Memory B cell (primary cell): ENCODE measurements around the gene DNASE2B.
"Not testable (repeated sequence)": the region's sequence is repeated elsewhere in the genome, so short reads cannot be mapped to it uniquely, and the experiment has no call there.

ENCODE experiments used
- ATAC-seq: fragments of 150-1000 bp; cut with Tn5 transposase; 2 replicates; pipeline ENCODE4 v1.10.0; 2021; ENCODE audit warnings: low read depth, mild to moderate bottlenecking, moderate library complexity
- DNase-seq, 2 donors: peaks; one replicate each; pipeline ENCODE4 v3.0.0; 2022; ENCODE audit warnings: low spot score in 2 of 2
- H3K27ac Mint-ChIP-seq: one replicate; pipeline ENCODE4 v1.8.0; 2022; ENCODE audit warnings: mild to moderate bottlenecking, moderate library complexity, mixed read lengths
- H3K27me3 Mint-ChIP-seq: one replicate; pipeline ENCODE4 v1.8.0; 2022; ENCODE audit warnings: mixed read lengths
- H3K36me3 Mint-ChIP-seq: one replicate; pipeline ENCODE4 v1.8.0; 2022; ENCODE audit warnings: mild to moderate bottlenecking, mixed read lengths
- H3K4me1 Mint-ChIP-seq: one replicate; pipeline ENCODE4 v1.8.0; 2022; ENCODE audit warnings: mixed read lengths
- H3K4me3 Mint-ChIP-seq: one replicate; pipeline ENCODE4 v1.8.0; 2022; ENCODE audit warnings: mild to moderate bottlenecking, moderate library complexity, mixed read lengths
- H3K9me3 Mint-ChIP-seq: one replicate; pipeline ENCODE4 v1.8.0; 2022; ENCODE audit warnings: mixed read lengths

Gene DNASE2B

GRCh38 chr1:84434801-84435549, 36.7 kb downstream of the DNASE2B start:
- no peaks in the 10 kb centered on the region for H3K9me3 Mint-ChIP-seq
- no peak overlapping the region for H3K27ac Mint-ChIP-seq
- no peak for DNase-seq
- H3K36me3 Mint-ChIP-seq: no peaks in the 10 kb centered on the region
- H3K4me1 Mint-ChIP-seq: peaks cover 4% of the 10 kb centered on the region
- H3K27me3 Mint-ChIP-seq: no peaks in the 10 kb centered on the region
- ATAC-seq: peak; percentile 28
- H3K4me3 Mint-ChIP-seq: no peak overlapping the region

- no peak overlapping the region for H3K4me3 Mint-ChIP-seq
- ATAC-seq: peak; percentile 68
- H3K27me3 Mint-ChIP-seq: no peaks in the 10 kb centered on the region
- H3K27ac Mint-ChIP-seq: no peak overlapping the region
- H3K9me3 Mint-ChIP-seq: no peaks in the 10 kb centered on the region
- no peaks in the 10 kb centered on the region for H3K36me3 Mint-ChIP-seq
- H3K4me1 Mint-ChIP-seq: peaks cover 4% of the 10 kb centered on the region
- peak in 1 of 2 donors; percentile 32 for DNase-seq
Measured at GRCh38 chr1:84436876-84437655, 38.8 kb downstream of the DNASE2B start.

GRCh38 chr1:84442256-84442655, 44.0 kb downstream of the DNASE2B start:
- DNase-seq: peak in 1 of 2 donors; percentile 36
- H3K36me3 Mint-ChIP-seq: peaks cover 3% of the 10 kb centered on the region
- H3K27me3 Mint-ChIP-seq: peaks cover 2% of the 10 kb centered on the region
- H3K4me3 Mint-ChIP-seq: no peak overlapping the region
- H3K27ac Mint-ChIP-seq: no peak overlapping the region
- peaks cover 5% of the 10 kb centered on the region for H3K4me1 Mint-ChIP-seq
- H3K9me3 Mint-ChIP-seq: peaks cover 6% of the 10 kb centered on the region
- ATAC-seq: peak; percentile 86

DNA sequence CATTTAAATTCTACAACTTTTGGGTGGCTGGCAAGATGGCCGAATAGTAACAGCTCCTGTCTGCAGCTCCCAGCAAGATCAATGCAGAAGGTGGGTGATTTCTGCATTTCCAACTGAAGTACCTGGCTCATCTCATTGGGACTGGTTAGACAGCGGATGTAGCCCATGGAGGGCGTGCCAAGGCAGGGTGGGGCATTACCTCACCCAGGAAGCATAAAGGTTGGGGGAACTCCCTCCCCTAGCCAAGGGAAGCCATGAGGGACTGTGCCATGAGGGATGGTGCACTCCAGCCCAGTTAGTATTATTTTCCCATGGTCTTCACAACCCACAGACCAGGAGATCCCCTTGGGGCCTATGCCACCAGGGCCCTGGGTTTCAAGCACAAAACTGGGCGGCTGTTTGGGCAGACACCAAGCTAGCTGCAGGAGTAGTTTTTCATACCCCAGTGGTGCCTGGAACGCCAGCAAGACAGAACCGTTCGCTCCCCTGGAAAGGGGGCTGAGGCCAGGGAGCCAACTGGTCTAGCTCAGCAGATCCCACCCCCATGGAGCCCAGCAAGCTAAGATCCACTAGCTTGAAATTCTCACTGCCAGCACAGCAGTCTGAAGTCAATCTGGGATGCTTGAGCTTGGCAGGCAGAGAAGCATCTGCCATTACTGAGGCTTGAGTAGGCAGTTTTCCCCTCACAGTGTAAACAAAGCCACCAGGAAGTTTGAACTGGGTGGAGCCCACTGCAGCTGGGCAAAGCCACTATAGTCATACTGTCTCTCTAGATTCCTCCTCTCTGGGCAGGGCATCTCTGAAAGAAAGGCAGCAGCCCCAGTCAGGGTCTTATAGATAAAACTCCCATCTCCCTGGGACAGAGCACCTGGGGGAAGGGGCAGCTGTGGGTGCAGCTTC, 44.7 kb downstream of the DNASE2B start:
- not testable (repeated sequence) for H3K36me3 Mint-ChIP-seq, H3K4me3 Mint-ChIP-seq, H3K9me3 Mint-ChIP-seq, DNase-seq, H3K27me3 Mint-ChIP-seq, H3K27ac Mint-ChIP-seq, H3K4me1 Mint-ChIP-seq
- peak; percentile 41 for ATAC-seq

GRCh38 chr1:84448704-84449103, 50.4 kb downstream of the DNASE2B start:
- not testable (repeated sequence) for H3K4me1 Mint-ChIP-seq, H3K9me3 Mint-ChIP-seq, DNase-seq, ATAC-seq, H3K27me3 Mint-ChIP-seq, H3K36me3 Mint-ChIP-seq, H3K4me3 Mint-ChIP-seq, H3K27ac Mint-ChIP-seq

DNA sequence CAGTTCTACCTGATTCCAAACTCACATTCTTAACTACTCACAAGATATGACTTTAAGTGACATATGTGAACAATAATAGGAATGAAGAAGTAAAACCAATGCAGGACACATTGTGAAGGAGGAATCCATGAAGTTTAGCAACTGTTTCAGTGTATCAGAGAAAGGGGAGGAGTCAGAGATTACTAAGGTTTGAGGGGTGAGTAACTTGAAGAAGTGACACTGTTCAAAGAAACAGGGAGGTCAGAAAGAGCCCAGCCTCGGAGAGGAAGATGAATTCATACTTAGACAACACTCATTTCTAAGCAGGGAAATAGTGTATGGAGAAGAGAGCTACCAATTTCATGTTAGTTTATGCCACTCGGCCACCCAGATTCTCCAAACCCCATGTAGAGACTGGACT, 52.6 kb downstream of the DNASE2B start:
- ATAC-seq (no peak), DNase-seq (no peak)
- Mint-ChIP-seq H3K27me3 (peaks cover 8% of the 10 kb centered on the region), H3K4me3 (no peak overlapping the region), H3K36me3 (peaks cover 2% of the 10 kb centered on the region), H3K4me1 (no peaks in the 10 kb centered on the region), H3K9me3 (peaks cover 2% of the 10 kb centered on the region), H3K27ac (no peak overlapping the region)

- Mint-ChIP-seq H3K9me3 (no peaks in the 10 kb centered on the region), H3K36me3 (no peaks in the 10 kb centered on the region), H3K4me3 (no peak overlapping the region), H3K4me1 (no peaks in the 10 kb centered on the region), H3K27me3 (peaks cover 8% of the 10 kb centered on the region), H3K27ac (no peak overlapping the region)
- no peak for ATAC-seq
- no peak for DNase-seq
Measured at GRCh38 chr1:84452436-84452835, 54.2 kb downstream of the DNASE2B start.

DNA sequence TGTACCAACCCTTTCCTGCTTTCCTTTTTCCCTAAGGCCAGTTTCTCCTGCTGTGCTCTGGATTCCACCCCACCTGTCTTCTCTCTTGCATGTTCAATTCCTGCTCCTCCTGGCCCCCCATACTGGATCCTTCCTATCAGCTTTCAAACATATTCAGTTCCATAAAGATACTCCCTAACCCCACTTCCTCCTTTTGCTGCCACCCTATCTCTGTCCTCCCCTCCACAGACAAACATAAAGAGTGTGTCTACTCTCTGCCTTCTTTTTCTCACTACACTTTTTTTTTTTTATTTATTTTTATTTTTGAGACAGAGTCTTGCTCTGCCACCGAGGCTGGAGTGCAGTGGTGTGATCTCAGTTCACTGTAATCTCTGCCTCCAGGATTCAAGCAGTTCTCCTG, 63.8 kb downstream of the DNASE2B start:
- Mint-ChIP-seq H3K27ac (no peak overlapping the region), H3K36me3 (peaks cover 3% of the 10 kb centered on the region), H3K4me1 (no peaks in the 10 kb centered on the region), H3K9me3 (peaks cover 1% of the 10 kb centered on the region), H3K4me3 (no peak overlapping the region), H3K27me3 (peaks cover 16% of the 10 kb centered on the region)
- ATAC-seq: no peak
- DNase-seq: no peak
